Stimulated activated naive CD4-positive, alpha-beta T cell treated with Interleukin-2 at 50 U/mL for 16 hours (primary cell): ENCODE results near the gene HDAC5.

Experiments used
- DNase-seq: peaks from one replicate; lab custom pipeline; 2025; lab: John Stamatoyannopoulos, UW

The HDAC5 gene

DNA sequence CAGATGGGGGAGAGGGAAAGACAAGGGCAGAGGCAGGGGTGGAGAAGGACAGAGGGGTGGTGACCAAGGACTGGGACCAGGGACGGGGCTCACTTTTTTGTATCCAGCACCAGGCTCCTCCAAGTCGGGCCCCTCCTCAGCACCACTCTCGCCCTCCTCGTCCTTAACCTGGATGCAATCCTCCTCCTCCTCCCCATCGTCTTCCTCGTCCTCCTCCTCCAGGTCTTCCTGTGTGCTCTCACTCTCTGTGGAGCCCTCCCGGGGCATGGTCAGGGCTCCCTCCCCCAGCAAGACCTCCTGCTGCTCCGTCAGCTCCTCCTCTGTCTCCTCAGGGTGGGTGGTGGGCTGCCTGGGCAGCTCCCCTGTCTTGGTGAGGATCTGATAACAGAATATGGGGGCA is 36.1 kb downstream of the HDAC5 start:
- DNase-seq: no peak

DNA sequence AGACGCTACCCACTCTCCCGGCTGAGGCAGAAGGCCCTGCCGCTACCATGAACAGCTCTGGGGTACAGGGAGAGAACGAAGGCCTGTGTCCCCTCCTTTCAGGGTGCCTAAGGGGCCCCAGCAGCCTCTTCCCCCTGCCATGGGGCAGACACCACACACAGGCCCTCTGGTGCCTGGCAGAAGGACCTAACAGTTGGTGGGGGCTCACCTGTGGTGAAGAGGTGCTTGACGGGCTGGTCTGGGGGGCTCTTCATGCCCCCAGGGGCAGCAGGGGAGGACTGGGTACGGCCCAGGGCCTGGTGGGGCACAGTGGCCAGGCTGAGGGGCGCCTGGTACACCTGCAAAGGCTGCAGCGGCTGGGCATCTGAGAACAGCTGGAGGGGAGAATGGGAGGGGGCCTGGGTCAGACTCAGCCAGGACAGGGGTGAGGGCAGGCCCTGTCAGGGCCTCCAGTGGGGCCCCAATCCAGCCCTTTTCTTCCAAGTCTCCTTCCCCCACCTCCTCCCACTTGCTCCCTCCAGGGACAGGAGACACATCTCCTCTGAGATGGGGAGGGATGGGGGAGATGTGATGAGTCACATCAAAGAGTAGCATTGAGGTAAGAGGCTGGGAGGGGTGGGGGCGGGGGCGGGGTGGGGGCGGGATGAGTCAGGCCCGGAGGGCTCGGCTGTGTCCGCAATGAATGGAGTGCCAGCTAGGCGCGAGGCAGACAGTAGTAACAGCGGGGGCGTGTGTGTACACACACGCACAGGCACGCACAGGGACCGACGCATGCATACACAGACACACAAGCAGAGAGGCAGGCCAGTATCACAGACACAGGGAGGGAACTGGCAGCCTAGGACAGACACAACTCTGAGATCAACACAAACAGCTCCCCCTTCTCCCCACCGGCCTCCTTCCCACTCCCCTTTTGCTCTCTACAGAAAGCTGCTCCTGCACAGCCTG is 36.8 kb downstream of the HDAC5 start:
- DNase-seq: peak; percentile 79

DNA sequence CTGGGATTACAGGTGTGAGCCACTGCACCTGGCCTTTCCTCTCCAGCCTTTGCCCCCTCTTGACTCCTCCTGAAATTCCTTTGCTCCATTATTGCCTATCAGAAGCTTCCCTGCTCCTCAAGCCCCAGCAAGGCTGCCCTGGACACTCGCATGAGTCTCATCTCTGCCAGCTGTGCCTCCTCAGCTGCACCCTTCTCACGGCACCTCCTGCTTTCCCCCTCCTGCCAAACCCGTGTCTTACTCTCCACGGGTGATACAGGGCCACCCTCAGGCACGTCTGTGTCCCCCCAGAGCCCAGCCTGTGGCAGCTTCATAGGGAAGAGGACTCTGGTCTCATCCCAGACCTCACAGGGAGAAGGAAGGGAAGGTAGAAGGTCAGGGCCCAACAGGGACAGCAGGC is 37.5 kb downstream of the HDAC5 start:
- DNase-seq: no peak

DNA sequence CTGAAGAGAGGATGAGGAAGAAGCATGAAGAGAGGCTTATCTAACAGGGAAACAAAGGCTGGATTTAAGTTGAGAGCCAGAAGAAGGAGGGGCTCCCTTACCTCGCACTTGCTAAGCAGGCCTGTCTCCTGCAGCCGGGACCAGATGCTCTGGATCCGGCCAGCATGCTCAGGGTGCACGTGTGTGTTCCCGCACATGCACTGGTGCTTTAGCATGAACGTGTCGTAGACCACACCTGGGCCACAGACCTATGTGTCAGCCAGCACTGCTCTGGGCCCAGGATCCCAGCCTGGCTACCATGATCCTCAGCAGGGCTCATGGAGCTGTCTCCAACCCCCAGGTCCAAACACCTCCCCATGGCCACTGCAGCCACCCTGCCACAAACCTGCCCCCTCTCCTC is 38.5 kb downstream of the HDAC5 start:
- no peak for DNase-seq

DNA sequence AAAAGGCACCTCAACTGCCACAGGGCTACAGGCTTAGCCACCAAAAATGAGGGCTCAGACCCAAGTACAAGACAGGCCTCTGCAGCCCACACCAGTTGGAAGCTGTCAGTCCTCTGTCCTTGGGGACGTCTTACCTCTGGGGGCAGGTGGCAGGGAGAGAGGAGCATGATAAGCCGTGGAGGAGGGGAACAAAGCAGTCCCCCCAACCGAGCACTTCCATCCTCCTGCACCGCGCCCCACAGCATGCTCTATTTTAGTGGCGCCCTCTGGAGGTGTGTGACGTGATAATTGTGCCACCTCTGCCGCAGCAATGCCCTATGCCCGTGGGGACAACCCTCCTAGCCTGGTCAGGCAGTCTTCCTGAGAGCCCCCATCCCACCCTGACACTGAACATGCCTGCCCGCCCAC is 39.3 kb downstream of the HDAC5 start:
- DNase-seq: peak; percentile 15

DNA sequence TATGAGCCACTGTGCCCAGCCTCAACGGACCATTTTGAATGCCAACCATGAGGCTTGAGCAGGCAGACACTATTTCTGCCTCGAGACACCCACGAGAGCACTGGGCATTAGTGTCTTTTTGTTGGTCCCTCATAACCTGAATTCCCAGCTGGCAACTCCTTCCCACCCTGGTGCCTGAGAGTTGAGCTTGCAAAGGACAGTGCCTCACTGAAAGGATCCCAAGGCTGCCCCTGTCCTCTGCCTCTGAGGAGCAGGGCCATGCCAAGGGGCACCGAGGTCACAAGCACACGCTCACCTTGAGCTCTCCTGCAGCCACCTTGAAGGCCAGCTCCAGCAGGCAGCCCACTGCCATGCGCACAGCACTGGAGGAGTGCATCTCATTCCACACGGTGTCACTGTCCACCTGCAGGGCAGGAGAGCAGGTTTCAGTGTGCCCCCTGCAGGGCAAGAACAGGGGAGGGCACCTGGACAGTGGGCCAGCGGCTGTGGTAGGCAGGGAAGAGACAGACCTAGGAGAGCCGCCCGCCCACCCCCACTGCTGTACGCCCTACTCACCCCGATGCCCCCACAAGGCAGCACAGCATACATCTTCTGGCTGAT is 40.1 kb downstream of the HDAC5 start:
- DNase-seq: no peak

DNA sequence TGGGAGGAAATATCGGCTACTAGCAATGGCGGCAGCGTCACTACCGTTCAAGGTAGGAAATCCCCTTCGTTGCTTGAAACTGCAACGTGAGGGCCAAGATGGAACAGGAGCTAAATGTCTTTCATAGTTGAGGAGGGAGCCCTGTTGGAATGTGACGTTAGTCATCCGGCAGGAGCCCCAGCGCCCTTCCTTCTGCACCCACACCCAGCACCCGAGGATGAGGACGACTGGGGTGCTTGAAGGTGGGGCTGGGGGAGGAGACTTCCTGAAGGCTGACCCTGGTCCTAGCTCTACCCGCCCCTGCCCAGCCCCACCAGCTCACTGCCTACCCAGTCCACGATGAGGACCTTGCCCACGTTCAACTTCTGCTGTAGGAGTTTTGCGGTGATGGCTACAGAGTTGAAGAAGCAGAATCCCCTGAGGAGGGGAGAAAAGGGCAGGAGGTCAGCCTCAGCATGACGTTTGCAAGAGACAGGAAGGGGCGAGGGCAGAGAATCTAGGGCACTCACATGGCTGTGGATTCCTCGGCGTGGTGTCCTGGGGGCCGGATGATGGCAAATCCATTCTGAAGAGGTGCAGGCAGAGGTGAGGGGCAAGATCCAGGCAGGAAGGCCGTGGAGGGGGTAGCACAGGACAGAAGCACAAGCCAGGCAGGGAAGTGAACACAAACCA is 41.0 kb downstream of the HDAC5 start:
- no peak for DNase-seq

DNA sequence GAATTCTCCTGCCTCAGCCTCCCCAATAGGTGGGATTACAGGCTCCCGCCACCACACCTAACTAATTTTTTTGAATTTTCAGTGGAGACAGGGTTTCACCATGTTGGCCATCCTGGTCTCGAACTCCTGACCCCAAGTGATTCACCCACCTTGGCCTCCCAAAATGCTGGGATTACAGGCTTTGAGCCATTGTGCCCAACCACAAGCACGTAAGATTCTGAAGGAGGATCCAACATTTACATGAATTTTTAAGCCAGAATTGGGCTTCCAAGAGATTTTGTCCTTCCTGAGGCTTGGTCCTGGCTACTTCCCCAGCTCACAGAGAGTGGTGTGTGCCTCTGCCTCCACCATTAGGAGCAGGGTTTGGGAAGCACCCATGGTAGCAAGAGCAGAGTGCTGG is 41.8 kb downstream of the HDAC5 start:
- DNase-seq: no peak

DNA sequence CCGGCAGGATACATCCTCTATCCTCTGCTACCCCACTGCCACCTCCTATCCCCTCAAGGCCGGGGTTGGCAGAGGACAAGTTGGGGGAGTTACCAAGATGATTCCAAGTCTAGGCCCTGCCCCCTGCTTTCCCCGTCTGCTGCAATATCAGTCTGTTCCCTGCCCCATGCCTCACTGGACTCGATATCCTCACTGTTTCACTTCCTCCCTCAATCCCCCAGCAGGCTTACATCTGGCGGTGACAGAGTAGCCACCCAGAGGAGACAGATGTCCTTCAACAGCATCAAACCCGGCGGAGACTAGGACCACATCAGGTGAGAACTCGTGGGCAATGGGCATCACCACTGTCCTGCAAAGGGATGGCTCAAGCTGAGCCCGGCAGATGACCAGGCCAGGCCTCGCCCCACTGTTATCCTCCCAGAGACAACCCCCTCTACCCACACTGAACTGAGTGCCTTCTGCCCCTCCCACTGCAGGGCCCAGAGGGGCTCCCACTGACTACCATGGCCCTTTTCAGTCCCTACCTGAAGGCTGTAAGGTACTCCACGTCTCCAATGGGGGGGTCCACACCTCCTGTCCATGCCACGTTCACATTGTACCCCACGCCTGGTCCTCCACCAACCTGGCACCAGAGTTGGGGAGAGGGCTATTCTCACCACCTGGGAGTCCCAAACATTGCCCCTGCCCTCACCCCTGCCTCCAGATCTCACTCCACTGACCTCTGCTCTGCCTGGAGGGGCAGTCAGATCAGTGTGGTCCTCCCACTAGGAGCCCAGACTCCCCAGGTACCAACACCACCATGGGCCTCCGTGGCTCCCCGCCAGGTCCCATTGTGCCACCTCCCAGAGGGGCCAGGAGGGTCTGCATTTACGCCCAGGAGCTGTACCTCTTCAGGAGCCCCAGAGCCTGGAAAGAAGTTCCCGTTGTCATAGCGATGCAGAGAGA is 43.3 kb downstream of the HDAC5 start:
- no peak for DNase-seq

DNA sequence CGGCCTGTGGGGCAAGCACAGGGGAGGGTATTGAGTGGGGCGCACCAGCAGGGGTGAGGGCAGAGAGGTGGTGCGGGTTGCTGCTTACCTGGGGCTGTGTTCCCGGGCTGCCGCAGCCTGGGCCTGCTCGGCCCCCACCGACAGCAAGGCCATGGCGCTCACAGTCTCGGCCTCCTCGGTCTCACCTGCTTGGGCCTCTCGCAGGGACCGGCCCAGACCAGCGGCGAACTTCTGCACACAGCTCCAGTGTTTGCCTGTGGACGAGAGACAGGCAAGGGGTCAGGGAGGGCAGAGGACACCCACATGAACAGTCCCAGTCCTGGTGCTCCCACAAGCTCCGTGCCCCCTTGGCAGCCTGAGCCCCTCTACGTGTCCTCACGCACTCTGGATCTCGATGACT is 45.0 kb downstream of the HDAC5 start:
- DNase-seq: no peak

DNA sequence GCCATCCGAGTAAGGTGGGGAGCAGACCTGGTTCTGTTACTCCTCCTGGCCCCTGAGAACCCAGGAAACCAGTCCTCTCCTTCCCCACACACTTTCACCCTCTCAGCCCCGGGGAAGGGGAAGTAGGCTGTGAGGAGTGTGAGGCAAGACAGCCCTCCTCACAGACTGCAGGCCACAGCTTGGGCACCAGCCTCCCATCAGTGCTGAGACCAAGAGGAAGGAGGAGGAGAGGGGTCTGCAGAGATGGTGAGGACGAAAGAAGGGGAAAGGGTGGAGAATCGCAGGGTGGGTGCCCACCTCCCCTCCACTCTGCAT is 45.9 kb downstream of the HDAC5 start:
- DNase-seq: no peak

DNA sequence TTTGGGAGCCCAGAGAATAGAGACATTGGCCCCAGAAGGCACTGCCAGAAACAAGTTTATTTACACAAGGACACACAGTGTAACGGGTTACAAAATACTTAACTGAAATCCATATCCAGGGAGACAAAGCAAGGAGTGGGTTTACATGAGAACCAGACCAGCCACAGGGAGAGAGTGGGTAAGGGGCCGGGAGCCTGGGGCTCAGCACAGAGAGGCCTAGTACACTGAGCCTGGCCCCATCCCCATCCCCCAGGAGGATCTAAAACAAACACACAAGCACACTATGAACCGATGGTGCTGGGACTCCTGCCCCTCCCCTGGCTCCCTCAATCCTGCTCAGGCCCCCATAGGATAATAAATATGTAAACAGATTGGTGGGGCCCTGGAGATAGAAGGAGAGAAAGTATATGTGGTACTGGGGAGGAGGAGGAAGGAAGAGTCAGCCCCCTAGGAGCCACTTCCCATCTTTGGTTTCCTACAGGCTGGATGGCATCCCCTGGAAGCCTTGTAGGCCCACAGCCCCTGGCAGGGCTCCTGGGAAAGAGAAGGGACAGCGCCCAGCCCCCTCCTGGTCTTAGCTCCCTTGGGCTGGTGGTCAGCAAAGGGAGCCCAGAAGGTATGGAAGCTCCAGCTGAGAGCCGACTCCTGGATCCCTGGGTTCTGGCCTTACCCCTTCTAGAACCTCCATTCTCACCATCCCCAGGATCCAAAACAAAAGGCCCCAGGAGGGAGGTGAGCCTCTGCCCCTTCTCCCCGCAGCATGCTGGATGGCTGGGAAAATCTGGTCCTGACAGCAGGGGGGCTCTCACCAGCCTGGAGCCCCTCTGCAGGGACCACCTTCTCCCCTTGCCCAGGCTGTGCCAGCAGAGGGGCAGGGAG is 46.5 kb downstream of the HDAC5 start:
- DNase-seq: no peak

DNA sequence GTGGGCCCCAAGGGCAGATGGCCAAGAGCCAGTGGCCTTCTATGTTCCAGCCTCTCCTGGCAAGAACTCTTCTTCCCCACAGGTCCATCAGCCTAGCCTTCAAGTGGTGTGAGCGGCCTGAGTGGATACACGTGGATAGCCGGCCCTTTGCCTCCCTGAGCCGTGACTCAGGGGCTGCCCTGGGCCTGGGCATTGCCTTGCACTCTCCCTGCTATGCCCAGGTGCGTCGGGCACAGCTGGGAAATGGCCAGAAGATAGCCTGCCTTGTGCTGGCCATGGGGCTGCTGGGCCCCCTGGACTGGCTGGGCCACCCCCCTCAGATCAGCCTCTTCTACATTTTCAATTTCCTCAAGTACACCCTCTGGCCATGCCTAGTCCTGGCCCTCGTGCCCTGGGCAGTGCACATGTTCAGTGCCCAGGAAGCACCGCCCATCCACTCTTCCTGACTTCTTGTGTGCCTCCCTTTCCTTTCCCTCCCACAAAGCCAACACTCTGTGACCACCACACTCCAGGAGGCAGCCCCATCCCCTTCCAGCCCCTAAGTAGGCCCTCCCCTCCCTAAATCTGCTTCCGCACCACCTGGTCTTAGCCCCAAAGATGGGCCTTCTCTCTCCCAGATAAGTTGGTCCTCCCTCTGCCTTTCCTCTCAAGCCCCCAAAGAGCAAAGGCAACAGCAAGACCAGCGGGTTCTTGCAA is 47.7 kb downstream of the HDAC5 start:
- DNase-seq: no peak

DNA sequence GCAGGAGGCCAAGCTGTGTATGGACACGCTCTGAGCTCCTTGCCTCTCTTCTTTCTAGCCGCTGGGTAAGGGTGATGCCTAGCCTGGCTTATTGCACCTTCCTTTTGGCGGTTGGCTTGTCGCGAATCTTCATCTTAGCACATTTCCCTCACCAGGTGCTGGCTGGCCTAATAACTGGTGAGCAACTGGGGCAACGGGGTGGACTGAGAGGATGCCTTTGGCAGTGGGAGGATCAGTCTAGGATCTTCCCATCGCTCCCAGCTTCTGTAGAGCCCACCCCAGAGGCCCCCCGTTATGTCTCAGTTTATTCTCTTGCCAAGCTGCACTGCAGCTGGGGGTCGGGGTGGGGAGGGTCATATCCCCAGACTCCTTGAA is 48.5 kb downstream of the HDAC5 start:
- no peak for DNase-seq

DNA sequence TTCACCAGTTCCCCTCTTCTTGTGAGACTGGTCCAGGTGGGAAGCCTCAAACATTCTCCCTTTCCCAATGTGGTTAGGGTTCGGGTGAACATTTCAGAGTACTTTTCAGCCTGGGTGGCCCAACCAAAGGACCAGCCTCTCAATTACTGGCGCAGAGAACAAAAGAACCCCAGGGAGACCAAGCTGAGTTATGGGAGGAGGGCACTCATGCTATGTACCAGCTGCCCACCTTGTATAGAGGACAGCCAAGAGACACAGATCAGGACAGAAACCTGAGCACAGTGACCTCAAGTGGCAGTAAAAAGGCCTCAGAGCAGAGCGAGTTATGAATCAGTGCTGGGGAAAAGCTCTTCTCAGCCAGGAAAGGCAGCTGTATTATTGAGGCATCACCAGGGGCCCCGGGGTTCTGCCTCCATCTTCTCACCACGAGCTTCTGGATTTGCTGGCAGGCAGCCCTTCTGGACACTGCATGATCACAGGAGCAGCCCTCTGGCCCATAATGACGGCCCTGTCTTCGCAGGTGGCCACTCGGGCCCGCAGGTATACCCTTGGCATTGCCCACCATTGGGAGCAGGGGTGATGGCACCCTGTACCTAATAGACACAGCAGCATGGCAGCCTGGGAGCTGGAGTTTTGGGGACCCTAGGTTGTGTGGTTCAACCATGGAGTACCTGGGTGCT is 49.1 kb downstream of the HDAC5 start:
- no peak for DNase-seq

DNA sequence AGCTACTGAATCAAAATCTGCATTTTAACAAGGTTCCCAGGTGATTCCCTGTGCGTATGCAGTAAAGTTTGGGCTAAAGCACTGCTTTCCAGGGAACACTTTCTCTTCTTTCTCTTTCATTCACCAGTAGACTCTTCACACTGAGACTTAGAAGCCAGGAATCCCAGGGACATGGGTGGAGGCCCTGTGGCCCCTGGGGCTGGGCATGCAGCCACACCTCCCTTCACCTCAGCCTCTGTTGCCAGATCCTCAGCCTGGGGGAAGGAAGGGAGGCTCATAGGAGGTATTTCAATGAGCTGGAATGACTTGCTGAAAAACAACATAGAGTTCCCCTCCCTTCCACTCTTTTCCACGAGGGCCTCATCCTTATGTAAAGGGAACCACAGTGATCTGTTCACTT is 51.7 kb downstream of the HDAC5 start:
- no peak for DNase-seq

DNA sequence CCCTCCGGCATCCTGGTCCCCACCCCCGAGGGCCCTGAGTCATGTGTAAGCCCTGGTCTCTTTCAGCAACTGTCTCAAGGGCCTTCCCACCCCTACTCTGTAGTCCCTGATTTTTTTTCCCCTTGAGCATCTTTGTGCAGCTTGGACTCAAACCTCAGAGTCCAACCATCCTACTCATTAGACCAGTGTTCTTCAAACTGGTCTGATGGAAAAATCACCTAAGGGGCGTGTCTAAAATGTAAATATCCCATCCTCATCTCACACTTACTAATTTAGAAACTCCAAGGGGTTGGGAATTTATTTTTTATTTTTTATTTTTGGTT is 52.3 kb downstream of the HDAC5 start:
- no peak for DNase-seq

DNA sequence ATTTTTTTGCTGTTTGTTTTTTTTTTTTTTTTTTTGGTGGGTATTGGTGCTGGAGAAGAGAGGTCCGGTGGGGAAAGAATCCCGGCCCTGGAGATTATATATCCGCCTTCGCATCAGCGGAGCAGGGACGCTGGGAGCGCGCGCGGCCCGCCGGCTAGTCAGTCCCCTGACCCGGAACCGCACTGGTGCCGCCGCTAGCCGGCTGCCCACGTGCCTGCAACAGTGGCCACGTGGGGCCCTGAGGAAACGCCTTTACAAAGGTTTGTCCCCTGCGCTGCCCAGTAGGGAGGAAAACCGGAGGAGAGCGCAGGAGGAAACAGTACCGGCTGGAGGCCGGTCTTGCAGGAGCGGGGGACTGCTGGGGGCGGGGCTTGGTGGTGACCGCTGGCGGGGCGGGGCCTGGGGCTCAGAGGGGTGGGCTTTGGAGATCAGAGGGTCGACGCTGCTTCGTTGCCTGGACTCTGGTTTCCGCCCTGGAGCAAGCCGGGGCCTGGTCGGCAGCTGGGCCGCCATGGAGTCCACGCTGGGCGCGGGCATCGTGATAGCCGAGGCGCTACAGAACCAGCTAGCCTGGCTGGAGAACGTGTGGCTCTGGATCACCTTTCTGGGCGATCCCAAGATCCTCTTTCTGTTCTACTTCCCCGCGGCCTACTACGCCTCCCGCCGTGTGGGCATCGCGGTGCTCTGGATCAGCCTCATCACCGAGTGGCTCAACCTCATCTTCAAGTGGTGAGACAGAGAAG is 52.8 kb downstream of the HDAC5 start, which contains the start of gene G6PC3:
TSS of gene G6PC3 (plus strand) at position 281 of the 743 bp plus-strand sequence. CDS start at position 512, 231 bp downstream.
- peak; percentile 83 for DNase-seq

DNA sequence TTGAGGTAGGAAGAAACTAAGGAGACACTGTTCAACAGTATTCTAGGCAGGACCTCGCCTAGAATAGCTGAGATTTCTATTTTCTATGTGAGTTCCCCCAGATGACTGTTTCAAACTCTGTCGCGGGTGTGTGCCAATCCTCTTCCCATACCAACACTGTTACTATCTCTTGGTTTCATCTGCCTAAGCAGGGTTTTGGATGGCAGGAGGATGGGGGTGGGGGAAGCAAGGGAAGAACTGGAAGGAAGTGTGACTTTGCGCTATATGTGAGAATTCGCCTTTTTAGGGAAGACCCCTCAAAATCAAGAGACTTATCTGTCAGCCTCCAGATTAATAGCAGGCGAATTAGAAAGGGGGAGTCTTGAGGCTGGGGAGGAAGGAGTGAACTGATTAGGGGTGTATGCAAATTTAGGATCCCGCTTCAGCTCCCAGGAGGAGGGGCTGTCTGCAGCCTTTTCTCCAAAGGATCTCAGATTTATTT is 53.4 kb downstream of the HDAC5 start:
- no peak for DNase-seq
